Measurements from ENCODE around the gene WDR93. TPM values are rescaled to one million over a fixed set of nuclear protein-coding genes. Genes with fewer than 3 reads are reported as not detected.

Gene WDR93
- total RNA-seq, 1 experiment from 2014 or later, result not detected

GRCh38 chr15:89750560-89751542 lies 60.2 kb downstream of the WDR93 start, which contains the start of gene MESP1 (continued):
- peak; percentile 83 for TF ChIP-seq E2F1 (CRISPR knock-in tag; IDR thresholded peaks at IDR 0.05)
- peak; percentile 86 for TF ChIP-seq E2F4 (CRISPR knock-in tag; IDR thresholded peaks at IDR 0.05; ENCODE audit: borderline replicate concordance, low read depth)
- peak; percentile 89; the same call in 1 of the 2 replicates for TF ChIP-seq ZBTB43 (CRISPR knock-in tag; IDR thresholded peaks at IDR 0.05)
- no peak for TF ChIP-seq ZNF532 (CRISPR knock-in tag; IDR thresholded peaks at IDR 0.05; ENCODE audit: borderline replicate concordance)
- peak; percentile 79 for TF ChIP-seq SMAD3 (CRISPR knock-in tag; IDR thresholded peaks at IDR 0.05; ENCODE audit: borderline replicate concordance)
- no peak for TF ChIP-seq SMAD4 (CRISPR knock-in tag; IDR thresholded peaks at IDR 0.05)
- TF ChIP-seq MYBL2 (CRISPR knock-in tag; IDR thresholded peaks at IDR 0.05), result peak; percentile 82
- no peak for TF ChIP-seq ZNF121 (CRISPR knock-in tag; IDR thresholded peaks at IDR 0.05)
- TF ChIP-seq ESRRA (CRISPR knock-in tag; IDR thresholded peaks at IDR 0.05; ENCODE audit: borderline replicate concordance), result peak; percentile 44; the same call in 1 of the 2 replicates
- peak; percentile 94; the same call in 1 of the 2 replicates for TF ChIP-seq KAT7 (CRISPR knock-in tag; IDR thresholded peaks at IDR 0.05; ENCODE audit: borderline replicate concordance)
- TF ChIP-seq NFATC4 (CRISPR knock-in tag; IDR thresholded peaks at IDR 0.05), result no peak
- TF ChIP-seq NR2C2 (CRISPR knock-in tag; IDR thresholded peaks at IDR 0.05), result no peak
- no peak for TF ChIP-seq JAZF1 (CRISPR knock-in tag; IDR thresholded peaks at IDR 0.05)
- TF ChIP-seq CTCF (IDR thresholded peaks at IDR 0.05), result no peak
- TF ChIP-seq HMGA2 (CRISPR knock-in tag; IDR thresholded peaks at IDR 0.05), result no peak
- peak; percentile 80 for TF ChIP-seq FOXK1 (CRISPR knock-in tag; IDR thresholded peaks at IDR 0.05)
- TF ChIP-seq EMX1 (CRISPR knock-in tag; IDR thresholded peaks at IDR 0.05), result no peak
- TF ChIP-seq SP1 (CRISPR knock-in tag; conservative IDR thresholded peaks at IDR 0.05), result peak; percentile 48
- TF ChIP-seq ELF4 (CRISPR knock-in tag; IDR thresholded peaks at IDR 0.05; ENCODE audit: low read depth), result 0 out of 2 replicates have a peak, but pooled peaks have one; percentile 59
- TF ChIP-seq HMGXB4 (CRISPR knock-in tag; IDR thresholded peaks at IDR 0.05), result peak; percentile 78; the same call in 1 of the 2 replicates
- no peak; the same call in 1 of the 2 replicates for TF ChIP-seq ZNF232 (CRISPR knock-in tag; IDR thresholded peaks at IDR 0.05)
- TF ChIP-seq RELA (CRISPR knock-in tag; IDR thresholded peaks at IDR 0.05; ENCODE audit: borderline replicate concordance), result peak; percentile 41; the same call in 1 of the 2 replicates

Data from WTC11 (cell line).